ENCODE measurements around the gene PALM.
"Not testable (repeated sequence)": the region's sequence is repeated elsewhere in the genome, so short reads cannot be mapped to it uniquely, and the experiment has no call there.

Gene PALM

DNA sequence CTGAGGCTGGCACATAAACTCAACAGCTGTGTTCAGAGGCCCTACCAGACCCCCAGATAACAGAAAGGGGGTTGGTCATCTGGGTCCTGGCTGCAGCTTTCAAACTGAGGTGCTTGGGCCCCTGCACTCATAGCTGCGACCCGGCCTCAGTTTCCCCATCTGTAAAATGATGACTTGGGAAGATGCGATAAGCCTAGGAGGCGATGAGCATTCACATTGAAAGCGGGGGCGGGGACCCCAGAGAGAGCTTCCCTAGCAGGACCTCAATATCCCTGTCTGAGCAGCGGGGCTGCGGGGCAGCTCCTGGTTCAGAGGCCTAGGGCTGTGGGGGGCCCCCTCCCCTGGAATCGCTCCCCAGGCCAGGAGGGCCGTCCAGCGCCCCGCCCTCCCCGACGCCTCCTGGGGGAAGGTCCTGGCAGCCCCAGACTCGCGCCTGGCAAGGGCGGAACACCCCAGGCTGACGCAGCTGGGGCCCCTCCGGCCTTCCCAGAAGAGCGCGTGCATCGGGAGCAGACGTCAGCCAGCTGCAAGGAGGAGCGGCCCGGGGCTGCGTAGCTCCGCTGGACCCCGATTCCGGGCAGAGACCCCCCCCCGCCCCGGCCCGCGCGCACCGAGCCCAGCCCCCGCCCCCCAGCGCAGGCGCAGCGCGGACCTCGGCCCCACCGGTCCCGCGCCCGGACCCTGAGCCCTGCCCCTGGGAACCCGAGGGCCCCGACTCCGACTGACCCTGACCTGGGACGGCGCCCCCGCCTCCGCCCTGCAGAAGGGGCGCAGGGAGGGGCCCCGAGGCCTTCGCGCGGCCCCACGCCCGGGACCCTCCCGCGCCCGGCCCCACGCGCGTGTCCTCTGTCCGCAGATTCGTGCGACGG is 29.1 kb upstream of the PALM start:
- DNase-seq: peak; percentile 75

DNA sequence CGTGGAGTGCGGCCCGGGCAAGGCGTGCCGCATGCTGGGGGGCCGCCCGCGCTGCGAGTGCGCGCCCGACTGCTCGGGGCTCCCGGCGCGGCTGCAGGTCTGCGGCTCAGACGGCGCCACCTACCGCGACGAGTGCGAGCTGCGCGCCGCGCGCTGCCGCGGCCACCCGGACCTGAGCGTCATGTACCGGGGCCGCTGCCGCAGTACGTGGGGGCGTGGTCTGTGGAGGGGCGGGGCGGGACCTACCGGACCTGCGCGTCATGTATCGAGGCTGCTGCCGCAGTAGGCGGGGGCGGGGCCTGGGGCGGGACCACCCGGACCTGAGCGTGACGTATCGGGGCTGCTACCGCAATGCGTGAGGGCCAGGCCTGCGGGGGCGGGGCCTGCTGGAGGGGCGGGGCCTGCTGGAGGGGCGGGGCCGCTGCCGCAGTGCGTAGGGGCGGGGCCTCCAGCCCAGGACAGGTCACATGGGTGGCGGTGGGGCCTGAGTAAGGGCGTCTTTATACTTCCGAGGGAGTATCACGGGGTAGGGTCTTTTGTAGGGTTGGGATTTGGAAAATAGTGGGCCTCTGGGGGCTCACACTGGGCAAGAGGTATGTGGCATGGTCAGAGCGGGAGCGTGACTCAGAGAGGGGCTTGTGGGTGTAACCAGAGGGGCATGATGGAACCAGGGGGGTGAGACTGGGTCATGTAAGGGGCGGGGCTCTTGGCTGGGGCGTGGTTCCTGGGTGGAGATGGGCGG is 28.3 kb upstream of the PALM start:
- peak; percentile 98 for DNase-seq

GRCh38 chr19:681029-682019 is 27.4 kb upstream of the PALM start:
- DNase-seq: no peak

DNA sequence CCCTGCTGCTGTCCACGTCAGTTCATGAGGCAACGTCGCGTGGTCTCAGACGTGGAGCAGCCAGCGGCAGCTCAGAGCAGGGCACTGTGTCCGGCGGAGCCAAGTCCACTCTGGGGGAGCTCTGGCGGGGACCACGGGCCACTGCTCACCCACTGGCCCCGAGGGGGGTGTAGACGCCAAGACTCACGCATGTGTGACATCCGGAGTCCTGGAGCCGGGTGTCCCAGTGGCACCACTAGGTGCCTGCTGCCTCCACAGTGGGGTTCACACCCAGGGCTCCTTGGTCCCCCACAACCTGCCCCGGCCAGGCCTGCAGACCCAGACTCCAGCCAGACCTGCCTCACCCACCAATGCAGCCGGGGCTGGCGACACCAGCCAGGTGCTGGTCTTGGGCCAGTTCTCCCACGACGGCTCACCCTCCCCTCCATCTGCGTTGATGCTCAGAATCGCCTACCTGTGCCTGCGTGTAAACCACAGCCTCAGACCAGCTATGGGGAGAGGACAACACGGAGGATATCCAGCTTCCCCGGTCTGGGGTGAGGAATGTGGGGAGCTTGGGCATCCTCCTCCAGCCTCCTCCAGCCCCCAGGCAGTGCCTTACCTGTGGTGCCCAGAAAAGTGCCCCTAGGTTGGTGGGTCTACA is 25.9 kb upstream of the PALM start:
- no peak for DNase-seq

DNA sequence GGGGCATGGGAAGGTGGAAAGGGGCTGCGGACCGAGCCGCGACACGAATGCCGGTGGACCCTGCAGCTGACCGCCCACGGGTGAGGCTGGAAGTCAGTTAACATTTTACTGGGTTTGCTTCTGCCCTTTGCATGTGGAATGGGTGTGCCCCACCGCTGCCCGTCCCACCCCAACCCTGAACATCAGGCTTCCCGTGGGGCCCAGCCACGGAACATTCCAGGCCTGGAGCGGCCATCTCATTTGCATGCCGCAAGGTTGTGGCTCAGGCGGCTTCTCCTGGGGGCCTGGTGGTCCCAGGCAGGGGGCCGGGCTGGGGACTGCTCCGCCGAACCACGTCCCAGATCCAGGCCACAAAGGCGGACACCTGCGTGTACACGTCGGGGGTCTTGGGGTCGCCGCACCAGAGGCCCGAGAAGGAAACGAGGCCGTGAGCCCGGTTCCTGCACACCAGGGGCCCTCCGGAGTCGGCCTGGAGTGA is 23.2 kb upstream of the PALM start:
- DNase-seq: no peak

- no peak for DNase-seq
Measured at GRCh38 chr19:686589-687297, 22.0 kb upstream of the PALM start.

DNA sequence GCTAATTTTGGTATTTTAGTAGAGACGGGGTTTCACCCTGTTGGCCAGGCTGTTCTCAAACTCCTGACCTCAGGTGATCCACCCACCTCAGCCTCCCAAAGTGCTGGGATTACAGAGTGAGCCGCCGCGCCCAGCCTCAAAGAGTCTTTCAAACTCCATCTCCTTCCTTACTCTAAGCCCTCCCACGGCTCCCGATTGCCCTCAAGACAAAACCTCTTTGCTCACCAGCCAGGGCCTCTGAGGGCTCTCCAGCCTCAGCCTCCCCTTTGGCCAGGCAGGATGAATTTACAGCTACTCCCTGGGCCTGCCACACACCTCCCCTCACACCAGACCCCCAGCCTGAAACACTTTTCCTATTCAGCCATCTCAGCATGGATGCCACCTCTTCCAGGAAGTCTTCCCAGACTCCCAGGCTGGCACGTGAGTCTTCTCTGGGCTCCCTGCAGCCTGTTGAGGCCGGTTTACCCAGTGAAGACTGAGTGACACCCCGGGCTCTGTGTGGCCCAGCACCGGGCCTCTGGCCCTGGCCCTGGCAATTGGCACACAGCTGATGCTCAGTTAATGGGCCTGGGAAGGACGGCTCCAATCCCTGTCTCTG is 21.1 kb upstream of the PALM start:
- DNase-seq: no peak

- no peak for DNase-seq
Measured at GRCh38 chr19:688214-688613, 20.5 kb upstream of the PALM start.

GRCh38 chr19:688992-689391 is 19.7 kb upstream of the PALM start:
- DNase-seq: no peak

DNA sequence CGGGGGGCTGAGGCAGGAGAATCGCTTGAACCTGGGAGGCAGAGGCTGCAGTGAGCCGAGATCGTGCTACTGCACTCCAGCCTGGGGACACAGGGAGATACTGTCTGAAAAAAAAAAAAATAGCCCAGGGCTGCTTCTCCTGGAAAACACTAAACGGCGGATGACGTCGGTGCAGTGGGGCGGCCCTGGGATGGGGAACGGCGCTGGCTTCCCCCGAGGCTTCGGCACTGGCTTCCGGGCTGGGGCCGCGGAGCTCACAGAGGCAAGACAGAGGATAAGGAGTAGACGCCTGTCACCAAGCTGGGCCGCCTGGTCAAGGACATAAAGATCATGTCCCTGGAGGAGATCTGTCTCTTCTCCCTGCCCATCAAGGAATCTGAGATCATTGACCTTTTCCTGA is 18.5 kb upstream of the PALM start:
- DNase-seq: no peak

DNA sequence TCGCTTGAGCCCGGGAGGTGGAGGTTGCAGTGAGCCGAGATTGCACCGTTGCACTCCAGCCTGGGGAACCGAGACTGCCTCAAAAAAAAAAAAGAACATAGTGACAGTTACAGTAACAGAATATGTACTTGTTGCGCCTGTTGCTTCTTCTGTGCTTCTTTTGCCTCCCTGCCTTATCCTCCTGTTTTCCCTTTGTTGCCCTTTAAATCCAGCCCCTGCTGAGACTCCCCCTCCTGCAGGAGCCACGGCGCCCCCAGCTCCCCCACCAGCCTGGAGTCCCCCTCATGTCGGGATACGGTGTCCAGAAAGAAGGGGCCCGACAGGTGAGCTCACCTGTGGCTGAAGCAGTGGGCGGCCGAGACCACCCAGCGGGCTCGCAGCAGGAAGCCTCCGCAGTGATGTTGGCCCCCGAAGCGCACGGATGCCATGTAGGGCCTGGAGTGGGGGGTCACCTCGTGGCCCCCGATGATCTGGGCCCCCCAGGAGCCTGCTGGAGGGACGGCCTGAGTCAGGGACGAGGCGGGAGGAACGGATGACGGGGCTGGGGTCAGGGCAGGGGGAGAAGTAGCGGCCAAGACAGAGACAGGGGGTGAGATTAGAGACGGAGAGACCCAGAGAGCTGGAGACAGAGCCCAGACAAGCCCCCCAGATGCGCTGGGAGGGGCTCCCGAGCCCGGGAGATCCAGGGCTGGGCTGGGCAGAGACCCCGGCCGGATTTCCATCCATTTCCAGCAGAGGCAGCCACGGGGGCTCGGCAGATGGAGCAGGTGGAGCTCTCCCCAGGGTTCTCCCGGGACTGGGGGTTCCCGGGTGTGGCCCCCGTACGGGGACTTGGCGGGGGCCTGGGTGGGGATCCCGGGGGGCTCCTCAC is 14.0 kb upstream of the PALM start:
- no peak for DNase-seq

- DNase-seq: no peak
Measured at GRCh38 chr19:695352-695949, 13.3 kb upstream of the PALM start, which contains the start of gene PRSS57. PRSS57 (minus strand) TSS chr19:695452; CDS start chr19:695430, 22 bp downstream.

- DNase-seq: not testable (repeated sequence)
Measured at GRCh38 chr19:698529-698928, 10.2 kb upstream of the PALM start.

GRCh38 chr19:699885-700284 is 8.8 kb upstream of the PALM start:
- DNase-seq: not testable (repeated sequence)

DNA sequence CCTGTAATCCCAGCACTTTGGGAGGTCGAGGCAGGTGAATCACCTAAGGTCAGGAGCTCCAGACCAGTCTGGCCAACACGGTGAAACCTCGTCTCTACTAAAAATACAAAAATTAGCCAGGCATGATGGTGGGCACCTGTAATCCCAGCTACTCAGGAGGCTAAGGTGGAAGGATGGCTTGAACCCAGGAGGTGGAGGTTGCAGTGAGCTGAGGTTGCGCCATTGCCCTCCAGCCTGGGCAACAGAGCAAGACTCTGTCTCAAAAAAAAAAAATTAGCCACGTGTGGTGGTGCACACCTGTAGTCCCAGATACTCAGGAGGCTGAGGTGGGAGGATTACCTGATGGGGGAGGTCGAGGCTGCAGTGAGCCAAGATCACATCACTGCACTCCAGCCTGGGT is 5.9 kb upstream of the PALM start:
- not testable (repeated sequence) for DNase-seq

DNA sequence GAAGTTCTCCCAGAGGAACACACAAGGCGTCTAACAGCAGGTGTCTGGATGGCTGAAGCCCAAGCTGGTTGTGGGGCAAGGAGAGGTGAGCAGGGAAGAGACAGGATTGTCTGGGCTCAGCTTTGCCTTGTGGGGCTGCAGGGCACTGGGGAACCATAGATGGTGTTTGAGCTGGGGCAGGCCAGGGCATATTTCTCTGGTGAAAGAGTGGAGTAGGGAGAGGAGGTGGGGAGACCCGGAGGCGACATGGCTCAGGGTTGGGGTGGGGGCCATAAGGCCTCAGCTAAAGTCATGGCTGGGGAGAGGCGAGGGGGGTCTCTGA is 5.4 kb upstream of the PALM start:
- no peak for DNase-seq

GRCh38 chr19:703651-704446 is 4.9 kb upstream of the PALM start:
- no peak for DNase-seq

- no peak for DNase-seq
Measured at GRCh38 chr19:704447-704741, 4.3 kb upstream of the PALM start.
